Measurements from ENCODE around the gene COPB1. TPM values are rescaled to one million over a fixed set of nuclear protein-coding genes. Genes with fewer than 3 reads are reported as not detected.

Gene COPB1
- total and polyA plus RNA-seq, 2 of the 13 experiments (the other 11 are each of a cell fraction or from before 2014, with no cell fraction given), result 114 to 195 TPM

- H3K4me1 ChIP-seq (ENCODE audit: insufficient read depth, low read length), result peaks cover 25% of the 10 kb centered on the region
- H3K27ac ChIP-seq (ENCODE audit: extremely low read length, insufficient read depth, low read length), result no peak overlapping the region
- ChIA-PET CTCF (ENCODE audit: low intra/inter-chr PET ratio, low total read pairs) (no interaction called here), POLR2A (no interaction called here)
- no TSS peak for BruUV-seq (replicated peaks)
- H4K20me1 ChIP-seq (ENCODE audit: insufficient read depth, low read length), result no peaks in the 10 kb centered on the region
- H3K9ac ChIP-seq (ENCODE audit: insufficient read depth, low read depth, low read length), result no peak overlapping the region
- no peaks in the 10 kb centered on the region for H3K27me3 ChIP-seq (ENCODE audit: control insufficient read depth in 1 of 2, insufficient read depth in 2 of 2, low read length in 2 of 2)
- no peak overlapping the region for H2AFZ ChIP-seq (ENCODE audit: low read length)
- peak overlapping the region in 1 of 3 experiments; percentile 14; a peak in 1 of 6 replicates for H3K4me3 ChIP-seq (replicated peaks in 1 of 3; ENCODE audit: insufficient read depth in 1 of 3, low read depth in 2 of 3, low read length in 3 of 3)
- H3K36me3 ChIP-seq (replicated peaks in 1 of 2; ENCODE audit: control insufficient read depth in 1 of 2, insufficient read depth in 2 of 2, low read length in 2 of 2), result no peaks in the 10 kb centered on the region
- FAIRE-seq (no peak), ATAC-seq (peak; percentile 96), DNase-seq (ENCODE audit: low spot score) (peak; percentile 82)
- intact Hi-C loops (cut with micrococcal nuclease; ENCODE audit: unreplicated experiment) (no loop called here), in situ Hi-C loops (cut with HindIII; ENCODE audit: extremely low pct_ligation_motif_present, low pct_unique_long_range_greater_than_20kb) (no loop called here)
- peak overlapping the region; percentile 72 for H3K4me2 ChIP-seq (ENCODE audit: low read depth, low read length)
- no peaks in the 10 kb centered on the region for H3K9me3 ChIP-seq (ENCODE audit: low read length)
- 9% methylated on average over 15 of the region's 15 CpGs for WGBS (ENCODE audit: low lambda C conversion rate)
- no peaks in the 10 kb centered on the region for H3K79me2 ChIP-seq (ENCODE audit: insufficient read depth, low read length)
- TF ChIP-seq ATF3 (CRISPR knock-in tag; IDR thresholded peaks at IDR 0.05), result peak; percentile 57; the same call in 1 of the 2 replicates
- TF ChIP-seq ZBTB7A (CRISPR knock-in tag; IDR thresholded peaks at IDR 0.05), result no peak
- TF ChIP-seq SALL1 (CRISPR knock-in tag; IDR thresholded peaks at IDR 0.05), result 0 out of 2 replicates have a peak, but pooled peaks have one; percentile 17
- peak; percentile 82 for TF ChIP-seq TEAD3 (CRISPR knock-in tag; optimal IDR thresholded peaks at IDR 0.05; ENCODE audit: borderline replicate concordance)
- 0 out of 2 replicates have a peak, but pooled peaks have one; percentile 22 for TF ChIP-seq MAFF (IDR thresholded peaks at IDR 0.05; ENCODE audit: low read depth, low read length)
- 0 out of 2 replicates have a peak, but pooled peaks have one; percentile 19 for TF ChIP-seq SAP130 (CRISPR knock-in tag; IDR thresholded peaks at IDR 0.05; ENCODE audit: low read depth)
- peak; percentile 92 for TF ChIP-seq MNT (IDR thresholded peaks at IDR 0.05)
- TF ChIP-seq JUN (CRISPR knock-in tag; IDR thresholded peaks at IDR 0.05), result 0 out of 2 replicates have a peak, but pooled peaks have one; percentile 35
- TF ChIP-seq HNRNPK (IDR thresholded peaks at IDR 0.05; ENCODE audit: low read depth, low read length, poor library complexity, severe bottlenecking), result peak; percentile 19
- no peak for TF ChIP-seq CBX2 (IDR thresholded peaks at IDR 0.05; ENCODE audit: low read depth, low read length)
- no peak for TF ChIP-seq CBX2 (CRISPR knock-in tag; IDR thresholded peaks at IDR 0.05; ENCODE audit: low read depth)
- peak; percentile 42; the same call in 1 of the 2 replicates for TF ChIP-seq ZNF687 (CRISPR knock-in tag; IDR thresholded peaks at IDR 0.05)
Measured at GRCh38 chr11:14422052-14422813, 77.4 kb downstream of the COPB1 start.
